Natural killer cell (primary cell): ENCODE data around the gene ARID1B. TPM values are rescaled to one million over a fixed set of nuclear protein-coding genes. Genes with fewer than 3 reads are reported as not detected.

Experiments used
- ATAC-seq, 3 donors: fragments of 150-1000 bp in 2 of 3; fragments of 200-7000 bp in 1 of 3; cut with Tn5 transposase; 1 replicate in 1 of 3; 2 replicates in 2 of 3; pipeline ENCODE4 v1.10.0; 2021; ENCODE audit warnings: mild to moderate bottlenecking in 2 of 3, moderate library complexity in 2 of 3
- DNase-seq, 2 donors: peaks; one replicate each; pipeline versions ENCODE4 v3.0.0 to v3.0.0-alpha.2; 2013 to 2021; ENCODE audit warnings: mixed read lengths in 1 of 2
- H3K27ac ChIP-seq: one replicate; pipeline ENCODE4 v1.5.1; 2013; ENCODE audit warnings: mild to moderate bottlenecking, low read length
- H3K27me3 ChIP-seq: one replicate; pipeline ENCODE4 v1.6.1; 2013; ENCODE audit warnings: low read length; ENCODE audit not compliant: control insufficient read depth, insufficient read depth
- H3K36me3 ChIP-seq: one replicate; pipeline ENCODE4 v1.6.1; 2013; ENCODE audit warnings: low read length; ENCODE audit not compliant: control insufficient read depth, insufficient read depth
- H3K4me1 ChIP-seq: one replicate; pipeline ENCODE4 v1.6.1; 2013; ENCODE audit warnings: low read length; ENCODE audit not compliant: control insufficient read depth, insufficient read depth
- H3K4me3 ChIP-seq: one replicate; pipeline ENCODE4 v1.5.1; 2013; ENCODE audit warnings: low read length
- H3K9me3 ChIP-seq: one replicate; pipeline ENCODE4 v1.6.1; 2013; ENCODE audit warnings: low read length; ENCODE audit not compliant: control insufficient read depth, insufficient read depth
- H3K27ac Mint-ChIP-seq, 2 donors: one replicate each; pipeline ENCODE4 v1.8.0; 2022; ENCODE audit warnings: mild to moderate bottlenecking in 2 of 2, mixed read lengths in 2 of 2, moderate library complexity in 1 of 2
- H3K27me3 Mint-ChIP-seq, 2 donors: one replicate each; pipeline ENCODE4 v1.8.0; 2022; ENCODE audit warnings: low read depth in 2 of 2, mixed read lengths in 2 of 2
- H3K36me3 Mint-ChIP-seq: one replicate; pipeline ENCODE4 v1.8.0; 2022; ENCODE audit warnings: mixed read lengths
- H3K4me1 Mint-ChIP-seq, 2 donors: one replicate each; pipeline ENCODE4 v1.8.0; 2022; ENCODE audit warnings: mixed read lengths in 2 of 2
- H3K4me3 Mint-ChIP-seq: one replicate; pipeline ENCODE4 v1.8.0; 2022; ENCODE audit warnings: mild to moderate bottlenecking, moderate library complexity, mixed read lengths
- H3K9me3 Mint-ChIP-seq, 2 donors: one replicate each; pipeline ENCODE4 v1.8.0; 2022; ENCODE audit warnings: mixed read lengths in 2 of 2
- WGBS: methylation state at CpG from one replicate; pipeline ENCODE4 v1.1.7; 2013; ENCODE audit warnings: missing lambda C conversion rate; ENCODE audit not compliant: insufficient coverage; 5-methylcytosine and 5-hydroxymethylcytosine counted together
- intact Hi-C: fragments of 100-400 bp; cut with micrococcal nuclease; formaldehyde crosslinking; loops from one replicate; pipeline ENCODE4 v1.14.2; 2022
- total RNA-seq, 4 donors: library from RNA; stranded (reverse); fragments of 120-200 nt in 1 of 4; gene quantifications; one replicate each; pipeline versions ENCODE4 v1.2.3 to v1.2.4, GENCODE V29; 2013 to 2022
- TF ChIP-seq, protein P1 (sequence below): fragments of 200-600 bp; IDR thresholded peaks from one replicate; pipeline ENCODE4 v1.8.0; 2022; ENCODE audit warnings: antibody characterized with exemption

The ARID1B gene
- total RNA-seq, 3 donors from 2014 or later (not counting 1 experiment from before 2014, with no cell fraction given): 180 to 201 (median 189) TPM

- H3K4me1 Mint-ChIP-seq: peaks cover 43 to 51% of the 10 kb centered on the region in 2 donors
- no peaks in the 10 kb centered on the region for H3K36me3 Mint-ChIP-seq
- Histone ChIP-seq H3K27ac (no peak overlapping the region), H3K27me3 (no peaks in the 10 kb centered on the region), H3K4me3 (no peak overlapping the region), H3K9me3 (no peaks in the 10 kb centered on the region), H3K36me3 (no peaks in the 10 kb centered on the region), H3K4me1 (peaks cover 30% of the 10 kb centered on the region)
- no peaks in the 10 kb centered on the region for H3K9me3 Mint-ChIP-seq
- H3K27ac Mint-ChIP-seq: peak overlapping the region; percentile 90 to 92
- ATAC-seq: no peak
- no peak for DNase-seq
- TF ChIP-seq, protein P1, sequence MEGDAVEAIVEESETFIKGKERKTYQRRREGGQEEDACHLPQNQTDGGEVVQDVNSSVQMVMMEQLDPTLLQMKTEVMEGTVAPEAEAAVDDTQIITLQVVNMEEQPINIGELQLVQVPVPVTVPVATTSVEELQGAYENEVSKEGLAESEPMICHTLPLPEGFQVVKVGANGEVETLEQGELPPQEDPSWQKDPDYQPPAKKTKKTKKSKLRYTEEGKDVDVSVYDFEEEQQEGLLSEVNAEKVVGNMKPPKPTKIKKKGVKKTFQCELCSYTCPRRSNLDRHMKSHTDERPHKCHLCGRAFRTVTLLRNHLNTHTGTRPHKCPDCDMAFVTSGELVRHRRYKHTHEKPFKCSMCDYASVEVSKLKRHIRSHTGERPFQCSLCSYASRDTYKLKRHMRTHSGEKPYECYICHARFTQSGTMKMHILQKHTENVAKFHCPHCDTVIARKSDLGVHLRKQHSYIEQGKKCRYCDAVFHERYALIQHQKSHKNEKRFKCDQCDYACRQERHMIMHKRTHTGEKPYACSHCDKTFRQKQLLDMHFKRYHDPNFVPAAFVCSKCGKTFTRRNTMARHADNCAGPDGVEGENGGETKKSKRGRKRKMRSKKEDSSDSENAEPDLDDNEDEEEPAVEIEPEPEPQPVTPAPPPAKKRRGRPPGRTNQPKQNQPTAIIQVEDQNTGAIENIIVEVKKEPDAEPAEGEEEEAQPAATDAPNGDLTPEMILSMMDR: no peak
- H3K4me3 Mint-ChIP-seq: no peak overlapping the region
- WGBS: 70% methylated on average over 3 of the region's 4 CpGs
- intact Hi-C loops: loop anchor here (5.0 kb wide), 1 partner anchor 37 kb away; no protein-coding TSS in a partner anchor
- no peaks in the 10 kb centered on the region for H3K27me3 Mint-ChIP-seq
These were observed 282.6 kb downstream of the ARID1B start for GRCh38 chr6:157059781-157060180.

DNA sequence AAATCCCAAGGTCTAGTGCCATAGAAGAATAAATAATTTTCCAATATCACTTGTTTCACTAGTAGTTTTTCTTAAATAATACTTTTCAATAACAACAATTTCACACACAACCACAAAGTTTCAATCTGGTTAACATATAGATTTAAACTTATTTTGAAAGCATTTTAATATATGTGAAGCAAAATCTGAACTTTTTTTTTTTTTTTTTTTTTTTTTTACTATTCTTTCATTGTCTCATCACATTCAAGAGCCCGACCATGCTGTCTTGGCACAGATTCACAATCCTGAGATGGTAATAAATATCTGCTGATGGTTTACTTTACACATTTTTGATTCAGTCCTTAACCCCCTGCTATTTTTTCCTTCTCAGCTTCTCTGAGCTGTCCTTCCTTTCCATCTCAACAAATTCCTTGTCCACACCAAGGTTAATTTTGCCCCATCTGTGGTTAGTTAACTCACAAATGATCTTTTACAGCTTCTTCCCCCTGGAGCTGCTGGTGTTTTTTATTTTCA, 283.3 kb downstream of the ARID1B start:
- H3K36me3 Mint-ChIP-seq: no peaks in the 10 kb centered on the region
- no peak overlapping the region for H3K4me3 Mint-ChIP-seq
- H3K9me3 Mint-ChIP-seq: no peaks in the 10 kb centered on the region
- Histone ChIP-seq H3K27me3 (no peaks in the 10 kb centered on the region), H3K36me3 (no peaks in the 10 kb centered on the region), H3K4me3 (no peak overlapping the region), H3K9me3 (no peaks in the 10 kb centered on the region), H3K27ac (no peak overlapping the region), H3K4me1 (peaks cover 26% of the 10 kb centered on the region)
- TF ChIP-seq, protein P1: no peak
- peaks cover 36 to 46% of the 10 kb centered on the region in 2 donors for H3K4me1 Mint-ChIP-seq
- H3K27me3 Mint-ChIP-seq: no peaks in the 10 kb centered on the region
- 83% methylated on average over 1 of the region's 1 CpG for WGBS
- intact Hi-C loops: no loop called here
- H3K27ac Mint-ChIP-seq: peak overlapping the region in 1 of 2 donors; percentile 72
- no peak for ATAC-seq
- DNase-seq: no peak

GRCh38 chr6:157061770-157062594, 284.8 kb downstream of the ARID1B start:
- H3K9me3 ChIP-seq: no peaks in the 10 kb centered on the region
- 98% methylated on average over 9 of the region's 9 CpGs for WGBS
- no peaks in the 10 kb centered on the region for H3K27me3 ChIP-seq
- H3K9me3 Mint-ChIP-seq: no peaks in the 10 kb centered on the region
- no peaks in the 10 kb centered on the region for H3K36me3 Mint-ChIP-seq
- H3K4me1 Mint-ChIP-seq: peaks cover 33 to 43% of the 10 kb centered on the region in 2 donors
- no peak overlapping the region for H3K27ac ChIP-seq
- H3K4me3 Mint-ChIP-seq: peak overlapping the region; percentile 13
- no peak overlapping the region for H3K4me3 ChIP-seq
- intact Hi-C loops: no loop called here
- no peak overlapping the region for H3K27ac Mint-ChIP-seq
- no peaks in the 10 kb centered on the region for H3K36me3 ChIP-seq
- TF ChIP-seq, protein P1: no peak
- no peaks in the 10 kb centered on the region for H3K27me3 Mint-ChIP-seq
- H3K4me1 ChIP-seq: peaks cover 16% of the 10 kb centered on the region
- ATAC-seq: no peak
- no peak for DNase-seq
